Gastrocnemius medialis (tissue), 4 donors: Measurements from ENCODE around the gene SEC11A. TPM values are rescaled to one million over a fixed set of nuclear protein-coding genes. Genes with fewer than 3 reads are reported as not detected.

Source experiments
- ATAC-seq, 2 donors: fragments of 150-250 bp; one replicate each; pipeline ENCODE4 v1.9.1; 2016
- DNase-seq, 2 donors: peaks; one replicate each; pipeline ENCODE4 v3.0.0-alpha.2; 2019
- H3K27ac ChIP-seq, 4 donors: fragments of 200-600 bp; sonication (generic); 1 replicate in 1 of 4; 2 replicates in 3 of 4; pipeline ENCODE4 v1.5.1; 2016 to 2018; ENCODE audit warnings: mild to moderate bottlenecking in 2 of 4, moderate library complexity in 1 of 4
- H3K27me3 ChIP-seq, 3 donors: fragments of 200-600 bp; sonication (generic) in 2 of 3; 1 replicate in 1 of 3; 2 replicates in 2 of 3; pipeline versions ENCODE4 v1.5.1 to v1.6.0; 2016 to 2019; ENCODE audit warnings: mild to moderate bottlenecking in 1 of 3, moderate library complexity in 1 of 3
- H3K36me3 ChIP-seq, 2 donors: fragments of 200-600 bp; sonication (generic) in 1 of 2; one replicate each; pipeline ENCODE4 v1.5.1; 2017 to 2018
- H3K4me1 ChIP-seq, 2 donors: fragments of 200-600 bp; sonication (generic) in 1 of 2; one replicate each; pipeline ENCODE4 v1.5.1; 2016 to 2017; ENCODE audit warnings: mild to moderate bottlenecking in 2 of 2
- H3K4me3 ChIP-seq, 4 donors: fragments of 200-600 bp; sonication (generic) in 3 of 4; 1 replicate in 1 of 4; 2 replicates in 3 of 4; pipeline ENCODE4 v1.5.1; 2016 to 2019; ENCODE audit warnings: mild to moderate bottlenecking in 2 of 4
- H3K9me3 ChIP-seq, 3 donors: fragments of 200-600 bp; sonication (generic) in 2 of 3; 1 replicate in 1 of 3; 2 replicates in 2 of 3; pipeline ENCODE4 v1.5.1; 2016 to 2019
- CTCF ChIP-seq, 5 experiments: fragments of 450-650 bp in 3 of 5; fragments of 200-600 bp in 2 of 5; sonication (generic) in 2 of 5; IDR thresholded peaks in 4 of 5; conservative IDR thresholded peaks in 1 of 5; 1 replicate in 4 of 5; 2 replicates in 1 of 5; pipeline ENCODE4 v1.5.1; 2016 to 2019; ENCODE audit warnings: antibody characterized with exemption in 5 of 5, mild to moderate bottlenecking in 3 of 5, moderate library complexity in 3 of 5
- POLR2A ChIP-seq, 2 donors: fragments of 450-650 bp; IDR thresholded peaks; one replicate each; pipeline ENCODE4 v1.6.1; 2017; ENCODE audit warnings: antibody characterized with exemption in 2 of 2, mild to moderate bottlenecking in 2 of 2, moderate library complexity in 2 of 2
- in situ Hi-C, 4 donors: fragments of 200-750 bp; cut with MboI; loops; one replicate each; pipeline versions ENCODE4 v1.15.0 to v1.8.0; 2017; ENCODE audit warnings: low sequenced_read_pairs in 4 of 4
- intact Hi-C: fragments of 100-400 bp; cut with DNase I; formaldehyde crosslinking; loops from one replicate; pipeline ENCODE4 v1.15.1; 2023; ENCODE audit warnings: low total_unique reads
- total RNA-seq, 4 donors: library from RNA; depleted of rRNA; stranded (reverse); fragments of >200 nt; gene quantifications; one replicate each; pipeline versions ENCODE4 v1.1.0 to v1.2.3, GENCODE V29; 2016

Gene SEC11A
- total RNA-seq, 4 donors from 2014 or later: 90.2 to 127 (median 118) TPM

DNA sequence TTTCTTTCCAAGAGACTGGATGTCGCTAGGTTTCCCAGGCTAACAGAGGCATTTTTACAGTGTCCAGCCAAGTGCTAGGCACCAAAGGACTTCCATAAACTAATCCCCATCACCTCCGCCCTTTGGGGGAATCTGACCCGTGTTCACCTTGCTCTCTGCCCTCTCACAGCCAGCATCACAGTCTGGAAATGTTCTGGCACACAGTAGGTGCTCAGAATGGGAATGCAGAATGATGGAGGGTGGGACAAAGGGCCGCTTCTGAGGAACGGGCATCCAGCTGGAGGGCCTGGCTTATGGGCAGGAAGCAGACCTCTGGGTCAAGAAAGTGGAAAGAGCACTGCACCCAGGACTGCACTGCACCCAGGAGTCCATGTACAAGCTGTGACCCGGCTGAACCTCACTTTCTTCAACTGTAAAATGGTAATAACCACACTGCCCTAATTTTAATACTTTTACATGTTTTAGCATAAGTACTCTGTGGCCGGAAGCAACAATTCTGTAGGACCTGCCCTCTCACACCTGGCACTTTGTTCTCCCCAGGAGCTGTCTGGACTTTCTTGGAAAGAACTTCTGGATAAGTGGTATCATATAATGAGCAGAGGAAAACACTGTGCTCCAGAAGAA is 57.0 kb downstream of the SEC11A start:
- in situ Hi-C loops: loop anchor here in 2 of 4 donors (10.0 kb wide), 1 partner anchor 64 kb away; no protein-coding TSS in a partner anchor
- H3K4me1 ChIP-seq: peaks cover 6 to 16% of the 10 kb centered on the region in 2 donors
- no peaks in the 10 kb centered on the region for H3K36me3 ChIP-seq
- peak overlapping the region; percentile 54 to 85 (median 58) for H3K4me3 ChIP-seq
- H3K9me3 ChIP-seq: no peaks in the 10 kb centered on the region
- DNase-seq (no peak), ATAC-seq (no peak)
- intact Hi-C loops: loop anchor here (1.0 to 5.0 kb wide), 2 partner anchors 57 to 268 kb away; partner anchors contain the start of gene SEC11A
- TF ChIP-seq CTCF (IDR thresholded peaks at IDR 0.05 in 4 of 5, conservative IDR thresholded peaks at IDR 0.05 in 1 of 5) (no peak), POLR2A (IDR thresholded peaks at IDR 0.05) (no peak)
- H3K27ac ChIP-seq: peak overlapping the region; percentile 74 to 86 (median 83)
- H3K27me3 ChIP-seq: no peaks in the 10 kb centered on the region

- Histone ChIP-seq H3K27ac (peak within 1 kb of the TSS; percentile 74 to 86 (median 83)), H3K4me3 (peak within 1 kb of the TSS; percentile 54 to 85 (median 58)), H3K36me3 (no peaks in the 10 kb centered on the region), H3K4me1 (peaks cover 12 to 20% of the 10 kb centered on the region in 2 donors), H3K27me3 (no peaks in the 10 kb centered on the region), H3K9me3 (no peaks in the 10 kb centered on the region)
- ATAC-seq (peak; percentile 49 to 51), DNase-seq (peak; percentile 45 to 69)
- TF ChIP-seq POLR2A (IDR thresholded peaks at IDR 0.05) (no peak), CTCF (IDR thresholded peaks at IDR 0.05 in 4 of 5, conservative IDR thresholded peaks at IDR 0.05 in 1 of 5) (peak; percentile 30 to 88 (median 60))
- intact Hi-C loops: loop anchor here (1.0 to 5.0 kb wide), 2 partner anchors 58 to 269 kb away; partner anchors contain the start of gene SEC11A
- in situ Hi-C loops: loop anchor here in 2 of 4 donors (10.0 kb wide), 1 partner anchor 63 kb away; no protein-coding TSS in a partner anchor
Observed at GRCh38 chr15:84658080-84658787, 57.7 kb downstream of the SEC11A start, which contains the start of gene NMB. Gene NMB, minus strand, starts transcription at chr15:84658199. Its CDS starts 47 bp downstream, at chr15:84658152.

DNA sequence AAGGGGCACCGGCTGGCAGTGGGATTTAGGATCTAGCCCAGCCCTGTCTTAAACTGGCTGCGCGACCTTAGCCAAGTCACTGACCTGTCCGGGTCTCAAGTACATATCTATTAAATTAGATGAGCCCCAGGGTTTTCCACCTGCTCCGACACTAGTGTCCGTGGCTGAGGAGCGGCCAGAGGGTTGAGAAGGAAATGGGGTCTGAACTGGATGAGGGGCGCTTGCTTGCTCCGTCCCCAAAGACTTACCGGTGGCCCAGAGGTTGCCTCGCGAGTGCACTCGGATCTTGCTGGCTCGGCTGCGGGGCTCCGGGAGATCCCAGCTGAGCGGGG is 58.2 kb downstream of the SEC11A start:
- intact Hi-C loops: loop anchor here (1.0 to 5.0 kb wide), 2 partner anchors 59 to 270 kb away; partner anchors contain the start of gene SEC11A
- in situ Hi-C loops: loop anchor here in 2 of 4 donors (10.0 kb wide), 1 partner anchor 63 kb away; no protein-coding TSS in a partner anchor
- no peak for DNase-seq

DNA sequence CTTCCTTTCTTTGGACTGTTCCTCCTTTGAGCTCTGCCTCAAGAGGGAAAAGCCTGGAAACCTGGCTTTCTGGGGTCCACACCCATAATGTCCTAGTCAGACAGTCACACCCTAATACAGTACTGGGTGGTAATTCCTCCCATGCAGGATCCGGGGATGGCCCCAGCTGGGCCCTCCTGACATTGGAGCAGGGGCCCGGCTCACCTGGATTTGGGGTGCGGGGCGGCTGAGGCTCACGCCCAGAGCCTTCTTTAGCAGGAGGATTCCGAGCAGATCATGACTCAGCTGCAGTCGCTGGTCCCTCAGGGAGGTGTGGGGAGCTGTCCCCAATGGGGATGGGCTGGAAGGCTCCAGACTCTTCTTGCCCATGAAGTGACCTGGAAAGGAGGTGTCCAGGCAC is 59.0 kb downstream of the SEC11A start:
- no peaks in the 10 kb centered on the region for H3K9me3 ChIP-seq
- H3K27ac ChIP-seq: no peak overlapping the region
- no peak for TF ChIP-seq CTCF (IDR thresholded peaks at IDR 0.05 in 4 of 5, conservative IDR thresholded peaks at IDR 0.05 in 1 of 5)
- no peak for TF ChIP-seq POLR2A (IDR thresholded peaks at IDR 0.05)
- H3K4me3 ChIP-seq: no peak overlapping the region
- peaks cover 14 to 23% of the 10 kb centered on the region in 2 donors for H3K4me1 ChIP-seq
- ATAC-seq: no peak
- in situ Hi-C loops (loop anchor here in 2 of 4 donors (10.0 kb wide), 1 partner anchor 62 kb away; no protein-coding TSS in a partner anchor), intact Hi-C loops (loop anchor here (5.0 kb wide), 1 partner anchor 270 kb away; no protein-coding TSS in a partner anchor)
- H3K36me3 ChIP-seq: peaks cover 0 to 9% of the 10 kb centered on the region in 2 donors
- no peak for DNase-seq
- H3K27me3 ChIP-seq: no peaks in the 10 kb centered on the region

More for the DNA sequence above, 58.2 kb downstream of the SEC11A start:
- ATAC-seq: peak in 1 of 2 donors; percentile 3
- Histone ChIP-seq H3K27ac (peak overlapping the region; percentile 74 to 86 (median 83)), H3K27me3 (no peaks in the 10 kb centered on the region), H3K4me1 (peaks cover 14 to 23% of the 10 kb centered on the region in 2 donors), H3K36me3 (peaks cover 0 to 1% of the 10 kb centered on the region in 2 donors), H3K4me3 (peak overlapping the region; percentile 54 to 85 (median 58)), H3K9me3 (no peaks in the 10 kb centered on the region)
- TF ChIP-seq POLR2A (IDR thresholded peaks at IDR 0.05) (no peak), CTCF (IDR thresholded peaks at IDR 0.05 in 4 of 5, conservative IDR thresholded peaks at IDR 0.05 in 1 of 5) (no peak)
